H9 (cell line): ENCODE measurements around the gene SLC36A3. TPM values are rescaled to one million over a fixed set of nuclear protein-coding genes. Genes with fewer than 3 reads are reported as not detected.

Experiments used
- DNase-seq: peaks from one replicate; pipeline ENCODE4 v3.0.0-alpha.2; 2017
- H2AFZ ChIP-seq: one replicate; pipeline ENCODE4 v1.6.1; 2013; ENCODE audit warnings: mild to moderate bottlenecking, low read length, control low read depth, moderate library complexity
- H2AK5ac ChIP-seq: 2 replicates; pipeline ENCODE4 v1.6.1; 2013; ENCODE audit warnings: low read length, control low read depth, mixed read lengths; ENCODE audit not compliant: insufficient read length
- H2BK120ac ChIP-seq: one replicate; pipeline ENCODE4 v1.6.1; 2013; ENCODE audit warnings: low read depth, mild to moderate bottlenecking, low read length, control low read depth, inconsistent platforms; ENCODE audit not compliant: poor library complexity, severe bottlenecking
- H2BK12ac ChIP-seq: 2 replicates; pipeline ENCODE4 v1.6.1; 2013; ENCODE audit warnings: low read length, control low read depth, mixed read lengths, low read depth; ENCODE audit not compliant: insufficient read length
- H2BK15ac ChIP-seq: 2 replicates; pipeline ENCODE4 v1.6.1; 2013; ENCODE audit warnings: low read depth, low read length, control low read depth
- H2BK20ac ChIP-seq: one replicate; pipeline ENCODE4 v1.6.1; 2013; ENCODE audit warnings: low read depth, mild to moderate bottlenecking, low read length, control low read depth, inconsistent platforms; ENCODE audit not compliant: poor library complexity, severe bottlenecking
- H2BK5ac ChIP-seq: 2 replicates; pipeline ENCODE4 v1.6.1; 2013; ENCODE audit warnings: low read length, control low read depth, mixed read lengths; ENCODE audit not compliant: insufficient read length
- H3K14ac ChIP-seq: 2 replicates; pipeline ENCODE4 v1.6.1; 2013; ENCODE audit warnings: low read length, control low read depth; ENCODE audit not compliant: insufficient read depth
- H3K18ac ChIP-seq: 2 replicates; pipeline ENCODE4 v1.6.1; 2013; ENCODE audit warnings: low read depth, mild to moderate bottlenecking, mixed read lengths, low read length, control low read depth; ENCODE audit not compliant: insufficient read length
- H3K23ac ChIP-seq: 2 replicates; pipeline ENCODE4 v1.6.1; 2013; ENCODE audit warnings: low read length, control low read depth, mixed read lengths, low read depth; ENCODE audit not compliant: insufficient read length
- H3K23me2 ChIP-seq: 2 replicates; pipeline ENCODE4 v1.6.1; 2013; ENCODE audit warnings: low read depth, mild to moderate bottlenecking, mixed read lengths, low read length, control low read depth; ENCODE audit not compliant: insufficient read length, poor library complexity, severe bottlenecking
- H3K27ac ChIP-seq: 2 replicates; pipeline ENCODE4 v1.5.1; 2013; ENCODE audit warnings: low read length, control low read depth, mixed read lengths, low read depth; ENCODE audit not compliant: insufficient read length
- H3K27me3 ChIP-seq: 2 replicates; pipeline ENCODE4 v1.6.1; 2013; ENCODE audit warnings: low read length, control low read depth, inconsistent platforms; ENCODE audit not compliant: insufficient read depth
- H3K4ac ChIP-seq: 2 replicates; pipeline ENCODE4 v1.6.1; 2013; ENCODE audit warnings: low read depth, mild to moderate bottlenecking, control low read depth, inconsistent platforms, low read length, moderate library complexity
- H3K4me1 ChIP-seq: 2 replicates; pipeline ENCODE4 v1.6.1; 2013; ENCODE audit warnings: low read length, control low read depth, inconsistent platforms; ENCODE audit not compliant: insufficient read depth
- H3K4me2 ChIP-seq: 2 replicates; pipeline ENCODE4 v1.6.1; 2013; ENCODE audit warnings: low read length, control low read depth, mixed read lengths; ENCODE audit not compliant: insufficient read length, insufficient read depth
- H3K56ac ChIP-seq: 2 replicates; pipeline ENCODE4 v1.6.1; 2013; ENCODE audit warnings: low read depth, mild to moderate bottlenecking, mixed read lengths, low read length, control low read depth; ENCODE audit not compliant: insufficient read length
- H3K79me1 ChIP-seq: 2 replicates; pipeline ENCODE4 v1.6.1; 2013; ENCODE audit warnings: low read depth, mild to moderate bottlenecking, moderate library complexity, low read length, control low read depth, inconsistent platforms; ENCODE audit not compliant: insufficient read depth, poor library complexity, severe bottlenecking
- H3K79me2 ChIP-seq: 2 replicates; pipeline ENCODE4 v1.6.1; 2013; ENCODE audit warnings: low read length, control low read depth, inconsistent platforms; ENCODE audit not compliant: insufficient read depth
- H3K9ac ChIP-seq: 2 replicates; pipeline ENCODE4 v1.6.1; 2013; ENCODE audit warnings: low read length, control low read depth, mixed read lengths; ENCODE audit not compliant: insufficient read length; ENCODE audit errors: extremely low read depth
- H3K9me3 ChIP-seq: one replicate; pipeline ENCODE4 v1.6.1; 2013; ENCODE audit warnings: low read depth, low read length, inconsistent platforms; ENCODE audit not compliant: control insufficient read depth
- H3T11ph ChIP-seq: one replicate; pipeline ENCODE4 v1.6.1; 2013; ENCODE audit warnings: mild to moderate bottlenecking, low read length, control low read depth, inconsistent platforms
- H4K20me1 ChIP-seq: one replicate; pipeline ENCODE4 v1.6.1; 2013; ENCODE audit not compliant: control insufficient read depth, insufficient read length, insufficient read depth
- H4K5ac ChIP-seq: 2 replicates; pipeline ENCODE4 v1.6.1; 2013; ENCODE audit warnings: low read depth, mild to moderate bottlenecking, mixed read lengths, low read length, control low read depth; ENCODE audit not compliant: insufficient read length
- H4K8ac ChIP-seq: replicated peaks from 2 replicates; pipeline ENCODE4 v1.6.1; 2013; ENCODE audit warnings: low read length, control low read depth, mixed read lengths, low read depth; ENCODE audit not compliant: insufficient read length
- H4K91ac ChIP-seq: 2 replicates; pipeline ENCODE4 v1.6.1; 2013; ENCODE audit warnings: low read depth, mild to moderate bottlenecking, moderate library complexity, mixed read lengths, low read length, control low read depth; ENCODE audit not compliant: insufficient read length
- H3K27ac Mint-ChIP-seq, 3 experiments: 2 replicates in 2 of 3; 3 replicates in 1 of 3; pipeline ENCODE4 v1.8.0; 2020 to 2021; ENCODE audit warnings: mixed read lengths in 3 of 3, mild to moderate bottlenecking in 1 of 3, moderate library complexity in 1 of 3
- H3K27me3 Mint-ChIP-seq: 2 replicates; pipeline ENCODE4 v1.8.0; 2021; ENCODE audit warnings: low read depth, mild to moderate bottlenecking, moderate library complexity, mixed read lengths
- H3K36me3 Mint-ChIP-seq, 3 experiments: 2 replicates in 2 of 3; 3 replicates in 1 of 3; pipeline ENCODE4 v1.8.0; 2020 to 2021; ENCODE audit warnings: low read depth in 3 of 3, mixed read lengths in 3 of 3; ENCODE audit not compliant: insufficient read depth in 1 of 3
- H3K4me1 Mint-ChIP-seq, 2 experiments: 2 replicates each; pipeline ENCODE4 v1.8.0; 2020; ENCODE audit warnings: mixed read lengths in 2 of 2
- H3K4me3 Mint-ChIP-seq, 2 experiments: 2 replicates in 1 of 2; 3 replicates in 1 of 2; pipeline ENCODE4 v1.8.0; 2020 to 2021; ENCODE audit warnings: mild to moderate bottlenecking in 2 of 2, mixed read lengths in 2 of 2, moderate library complexity in 1 of 2
- H3K9me3 Mint-ChIP-seq, 2 experiments: 2 replicates in 1 of 2; 3 replicates in 1 of 2; pipeline ENCODE4 v1.8.0; 2020; ENCODE audit warnings: mild to moderate bottlenecking in 2 of 2, mixed read lengths in 2 of 2, moderate library complexity in 1 of 2
- CTCF ChIP-seq: fragments of 200-600 bp; sonication (generic); conservative IDR thresholded peaks from 3 replicates; pipeline ENCODE4 v1.8.0; 2021; ENCODE audit warnings: antibody characterized with exemption, mild to moderate bottlenecking
- WGBS: extraction: QIAGEN DNeasy Blood & Tissue Kit; methylation state at CpG from one replicate; pipeline ENCODE4 v1.1.7; 2013; ENCODE audit warnings: missing lambda C conversion rate, low lambda C conversion rate, mixed read lengths; ENCODE audit not compliant: insufficient read length; ENCODE audit errors: extremely low coverage; 5-methylcytosine and 5-hydroxymethylcytosine counted together
- total RNA-seq: library from RNA; stranded (reverse); gene quantifications from 2 replicates; pipeline ENCODE4 v1.2.1, GENCODE V29; 2021

Gene SLC36A3
- total RNA-seq, 1 experiment from 2014 or later = not detected

- Histone ChIP-seq H3K23me2 (no peaks in the 10 kb centered on the region), H2BK15ac (no peak overlapping the region), H3K18ac (no peak overlapping the region), H3K27ac (no peak overlapping the region), H3K27me3 (no peaks in the 10 kb centered on the region), H3K9me3 (no peaks in the 10 kb centered on the region), H3K4me2 (no peak overlapping the region), H4K20me1 (no peaks in the 10 kb centered on the region), H2AFZ (no peak overlapping the region), H3K14ac (no peak overlapping the region), H4K8ac (no peak overlapping the region), H3K56ac (no peak overlapping the region), H3T11ph (no peak overlapping the region), H3K9ac (no peak overlapping the region), H2BK20ac (no peak overlapping the region), H4K91ac (no peak overlapping the region), H3K4me1 (no peaks in the 10 kb centered on the region), H3K79me1 (no peaks in the 10 kb centered on the region), H3K4ac (no peak overlapping the region), H2BK5ac (no peak overlapping the region), H3K23ac (no peak overlapping the region), H4K5ac (no peak overlapping the region), H2BK12ac (no peak overlapping the region), H2AK5ac (no peak overlapping the region), H3K79me2 (no peaks in the 10 kb centered on the region), H2BK120ac (no peak overlapping the region)
- no peak for DNase-seq
- no peak for TF ChIP-seq CTCF
- WGBS = no CpG with 5 or more reads among the region's 2 CpGs
- no peaks in the 10 kb centered on the region for H3K9me3 Mint-ChIP-seq
- no peak overlapping the region for H3K27ac Mint-ChIP-seq
- H3K36me3 Mint-ChIP-seq = no peaks in the 10 kb centered on the region
- peaks cover 2 to 5% of the 10 kb centered on the region in 2 experiments; a peak in 1 of 4 replicates for H3K4me1 Mint-ChIP-seq
- H3K27me3 Mint-ChIP-seq = peaks cover 8% of the 10 kb centered on the region
- no peak overlapping the region for H3K4me3 Mint-ChIP-seq
Measured at GRCh38 chr5:151280443-151280842, 23.1 kb downstream of the SLC36A3 start.
